AG10803 (cell line): Measurements from ENCODE around the gene GCDH.
A peak's percentile ranks its signal among the peaks of the same experiment; 100 is the strongest.
"Not testable (repeated sequence)": the region's sequence is repeated elsewhere in the genome, so short reads cannot be mapped to it uniquely, and the experiment has no call there.

Source experiments
- DNase-seq: peaks from one replicate; pipeline ENCODE4 v3.0.0; 2010; ENCODE audit warnings: low read depth
- H3K4me3 ChIP-seq: 2 replicates; pipeline ENCODE4 v1.5.1; 2011; ENCODE audit warnings: mild to moderate bottlenecking, low read length, control low read depth
- TF ChIP-seq, protein P1 (sequence below): conservative IDR thresholded peaks from 2 replicates; pipeline ENCODE4 v1.5.1; 2011; ENCODE audit warnings: mild to moderate bottlenecking, low read length, control low read depth, inconsistent platforms

The GCDH gene

GRCh38 chr19:12890787-12891552 is at the start of gene GCDH:
Gene GCDH, plus strand, starts transcription at chr19:12891160. Its CDS starts 145 bp downstream, at chr19:12891305.
- peak within 1 kb of the TSS; percentile 97 for H3K4me3 ChIP-seq
- DNase-seq: peak; percentile 99
- TF ChIP-seq, protein P1, sequence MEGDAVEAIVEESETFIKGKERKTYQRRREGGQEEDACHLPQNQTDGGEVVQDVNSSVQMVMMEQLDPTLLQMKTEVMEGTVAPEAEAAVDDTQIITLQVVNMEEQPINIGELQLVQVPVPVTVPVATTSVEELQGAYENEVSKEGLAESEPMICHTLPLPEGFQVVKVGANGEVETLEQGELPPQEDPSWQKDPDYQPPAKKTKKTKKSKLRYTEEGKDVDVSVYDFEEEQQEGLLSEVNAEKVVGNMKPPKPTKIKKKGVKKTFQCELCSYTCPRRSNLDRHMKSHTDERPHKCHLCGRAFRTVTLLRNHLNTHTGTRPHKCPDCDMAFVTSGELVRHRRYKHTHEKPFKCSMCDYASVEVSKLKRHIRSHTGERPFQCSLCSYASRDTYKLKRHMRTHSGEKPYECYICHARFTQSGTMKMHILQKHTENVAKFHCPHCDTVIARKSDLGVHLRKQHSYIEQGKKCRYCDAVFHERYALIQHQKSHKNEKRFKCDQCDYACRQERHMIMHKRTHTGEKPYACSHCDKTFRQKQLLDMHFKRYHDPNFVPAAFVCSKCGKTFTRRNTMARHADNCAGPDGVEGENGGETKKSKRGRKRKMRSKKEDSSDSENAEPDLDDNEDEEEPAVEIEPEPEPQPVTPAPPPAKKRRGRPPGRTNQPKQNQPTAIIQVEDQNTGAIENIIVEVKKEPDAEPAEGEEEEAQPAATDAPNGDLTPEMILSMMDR: no peak

DNA sequence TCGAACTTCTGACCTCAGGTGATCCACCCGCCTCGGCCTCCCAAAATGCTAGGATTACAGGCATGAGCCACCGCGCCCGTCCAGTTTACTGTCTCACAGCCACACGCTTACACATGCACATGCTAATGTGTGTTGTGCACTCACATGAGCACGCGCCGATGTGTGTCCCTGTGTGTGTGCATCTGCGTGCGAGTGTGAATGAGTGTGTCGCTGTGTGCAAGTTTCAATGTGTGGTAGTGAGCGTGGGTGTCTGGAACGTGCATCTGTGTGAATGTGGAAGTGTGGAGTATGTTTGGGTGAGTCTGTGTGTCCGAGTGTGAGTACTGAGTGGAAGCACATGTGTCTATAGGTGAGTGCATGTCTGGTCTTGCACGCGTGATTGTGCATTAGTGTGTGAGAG is 48.4 kb upstream of the GCDH start:
- H3K4me3 ChIP-seq: no peak overlapping the region
- no peak for DNase-seq
- TF ChIP-seq, protein P1: no peak

DNA sequence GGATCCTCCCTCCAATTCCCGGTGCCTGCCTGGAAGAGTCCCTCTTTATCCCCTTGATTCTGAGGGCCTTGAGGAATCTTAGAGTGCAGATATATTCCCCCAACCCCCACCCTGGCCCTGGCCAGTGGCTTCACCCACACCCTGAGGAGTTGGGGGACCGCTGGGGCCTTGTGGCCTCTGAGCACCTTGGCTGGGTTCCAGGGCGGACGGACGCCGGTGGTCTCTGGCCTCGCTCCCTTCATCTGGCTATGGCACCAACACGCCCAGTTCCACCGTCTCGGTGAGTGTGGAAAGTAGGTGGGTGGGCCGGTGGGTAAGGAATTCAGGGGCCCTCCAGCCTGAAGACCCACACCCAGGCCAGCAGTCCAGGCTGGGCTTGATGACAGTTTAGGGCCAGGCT is 47.6 kb upstream of the GCDH start:
- no peak for DNase-seq
- TF ChIP-seq, protein P1: no peak
- H3K4me3 ChIP-seq: no peak overlapping the region

- TF ChIP-seq, protein P1: no peak
- no peak overlapping the region for H3K4me3 ChIP-seq
- no peak for DNase-seq
Measured at GRCh38 chr19:12843999-12844732, 46.8 kb upstream of the GCDH start.

GRCh38 chr19:12846613-12847012 is 44.3 kb upstream of the GCDH start:
- not testable (repeated sequence) for H3K4me3 ChIP-seq, DNase-seq

- peak; percentile 67 for DNase-seq
- TF ChIP-seq, protein P1: peak; percentile 64
- H3K4me3 ChIP-seq: peak overlapping the region; percentile 33
Measured at GRCh38 chr19:12847159-12848139, 43.5 kb upstream of the GCDH start.

DNA sequence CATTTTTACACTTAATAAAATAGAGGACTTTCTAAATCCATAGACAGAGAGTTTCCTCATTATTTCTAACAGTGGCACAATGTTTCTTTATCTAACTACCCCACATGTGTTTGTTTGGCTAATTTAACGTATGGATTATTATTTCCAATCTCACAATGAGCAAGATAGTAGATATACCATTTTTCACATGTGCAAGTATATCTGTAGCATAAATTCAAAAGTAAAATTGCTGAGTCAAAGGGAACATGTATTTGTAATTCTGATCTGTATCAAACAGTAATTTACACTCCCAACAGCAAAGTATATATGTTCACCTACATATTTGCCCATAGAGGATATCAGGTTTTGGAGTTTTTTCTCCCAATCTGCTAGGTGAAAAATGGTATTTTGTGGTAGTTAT is 34.3 kb upstream of the GCDH start:
- TF ChIP-seq, protein P1: no peak
- DNase-seq: no peak
- no peak overlapping the region for H3K4me3 ChIP-seq
